GM12892 (cell line): Measurements from ENCODE around the gene COQ8B.

Source experiments
- DNase-seq: peaks from one replicate; pipeline ENCODE4 v3.0.0; 2011; ENCODE audit not compliant: insufficient read length
- FAIRE-seq: peaks from 2 replicates; lab custom pipeline; 2011; peaks lifted over from hg19 to GRCh38; lab: Jason Lieb, UNC
- POLR2A ChIP-seq: IDR thresholded peaks from 2 replicates; pipeline ENCODE4 v1.6.1; 2011; ENCODE audit warnings: low read depth, low read length, control low read depth
- POLR2AphosphoS5 ChIP-seq: IDR thresholded peaks from 2 replicates; pipeline ENCODE4 v1.6.1; 2011; ENCODE audit warnings: low read depth, low read length, control low read depth
- TAF1 ChIP-seq: IDR thresholded peaks from 2 replicates; pipeline ENCODE4 v1.6.1; 2011; ENCODE audit warnings: low read depth, mild to moderate bottlenecking, control low read depth, low read length, borderline replicate concordance

Gene COQ8B

DNA sequence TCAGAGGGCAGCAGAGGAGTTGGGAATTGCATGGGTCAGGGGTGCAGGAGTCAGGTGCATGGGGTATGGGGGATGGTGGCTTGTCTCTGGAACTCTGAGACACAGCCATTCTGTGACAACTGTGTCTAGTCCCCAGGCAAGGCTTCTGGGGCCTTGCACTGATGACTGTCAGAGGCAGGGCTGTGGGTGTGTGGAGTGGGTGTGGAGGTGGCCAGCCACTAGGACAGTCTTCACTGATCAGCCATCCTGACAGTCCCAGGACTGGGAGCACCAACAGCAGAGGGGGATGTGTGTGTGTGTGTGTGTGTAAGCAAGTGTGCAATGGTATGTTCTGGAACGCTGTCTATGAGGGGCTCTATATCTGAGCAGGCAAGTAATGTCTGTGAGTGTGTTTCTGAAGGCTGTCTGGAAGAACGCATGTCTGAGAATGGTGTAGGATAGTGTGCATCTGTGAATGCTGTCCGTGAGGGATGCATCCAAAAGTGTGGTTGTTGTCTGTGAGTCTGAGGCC, 31.6 kb downstream of the COQ8B start:
- TF ChIP-seq POLR2A, result no peak
- TF ChIP-seq TAF1, result no peak
- no peak for TF ChIP-seq POLR2AphosphoS5
- DNase-seq (no peak), FAIRE-seq (no peak)

DNA sequence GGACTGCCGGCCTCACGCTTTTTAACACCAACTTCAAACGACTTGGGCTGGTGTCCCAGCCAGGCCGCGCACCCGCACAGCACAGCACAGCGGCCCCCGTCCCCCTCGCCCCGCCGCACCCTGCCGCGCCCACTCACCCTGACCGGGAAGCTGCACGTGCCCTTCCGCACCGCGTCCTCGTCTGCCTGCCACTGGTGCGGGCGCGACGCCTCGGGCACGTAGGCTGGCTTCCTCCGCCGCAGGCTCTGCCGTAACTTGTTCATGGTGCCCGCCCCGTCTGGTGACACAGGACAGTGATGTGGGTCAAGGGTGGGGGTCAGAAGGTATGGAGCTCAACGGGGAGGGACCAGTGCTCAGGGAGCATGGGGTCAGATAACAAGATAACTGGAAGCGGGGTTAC, 32.4 kb downstream of the COQ8B start:
- FAIRE-seq, result no peak
- TF ChIP-seq POLR2A (no peak), TAF1 (no peak), POLR2AphosphoS5 (no peak)

GRCh38 chr19:40683437-40683836, 33.2 kb downstream of the COQ8B start:
- TF ChIP-seq TAF1 (no peak), POLR2A (no peak), POLR2AphosphoS5 (no peak)
- DNase-seq (no peak), FAIRE-seq (no peak)

More for the DNA sequence above, 32.4 kb downstream of the COQ8B start:
- no peak for DNase-seq

DNA sequence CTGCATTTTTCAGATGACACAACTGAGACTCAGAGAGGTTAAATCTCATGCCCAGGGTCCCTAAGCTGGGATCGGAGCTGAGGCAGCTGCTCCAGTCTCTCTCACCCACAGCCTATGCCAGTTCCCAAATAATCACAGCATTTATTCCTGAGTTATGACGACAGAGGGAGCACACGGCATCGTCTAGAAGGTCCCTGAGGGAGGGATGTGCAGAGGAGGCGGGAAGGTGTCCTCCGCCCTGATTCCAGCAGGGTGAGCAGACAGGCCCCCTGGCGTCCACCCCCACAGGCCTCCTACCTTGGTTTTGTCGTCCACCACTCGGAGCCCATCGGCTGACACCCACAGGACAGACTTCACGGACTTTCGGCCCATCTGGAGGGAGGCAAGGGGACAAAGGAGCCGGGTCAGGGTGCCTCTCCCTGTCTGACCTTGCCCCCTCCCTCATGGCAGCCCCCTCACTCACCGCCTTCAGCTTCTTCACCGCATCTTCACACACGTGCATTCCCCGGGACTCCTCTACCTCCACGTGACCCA, 34.2 kb downstream of the COQ8B start:
- DNase-seq (no peak), FAIRE-seq (no peak)
- TF ChIP-seq POLR2A (no peak), TAF1 (no peak), POLR2AphosphoS5 (no peak)

GRCh38 chr19:40681039-40681438, 35.6 kb downstream of the COQ8B start:
- TF ChIP-seq TAF1, result no peak
- no peak for FAIRE-seq
- no peak for DNase-seq

GRCh38 chr19:40677156-40677555, 39.5 kb downstream of the COQ8B start:
- FAIRE-seq, result no peak
- TF ChIP-seq TAF1, result no peak
- TF ChIP-seq POLR2AphosphoS5, result no peak
- TF ChIP-seq POLR2A, result no peak
- DNase-seq, result no peak

DNA sequence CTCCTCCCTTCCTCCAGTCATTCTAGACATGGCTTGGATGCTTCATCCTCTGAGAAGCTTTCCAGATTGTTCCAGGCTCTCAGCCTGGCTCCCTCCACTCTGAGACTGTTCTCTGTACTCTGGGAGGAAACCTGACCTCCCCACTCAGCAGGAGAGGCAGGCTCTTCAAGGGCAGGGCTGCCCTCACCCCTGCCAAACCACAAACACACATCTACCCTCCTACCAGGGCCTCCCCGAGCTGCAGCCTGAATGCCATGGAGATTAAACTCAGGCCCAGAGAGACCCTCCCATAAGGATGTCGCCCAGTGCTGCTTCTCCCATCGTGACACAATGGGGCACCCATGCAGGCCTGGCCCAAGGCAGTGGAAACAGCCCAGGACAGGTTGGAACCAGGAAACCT, 42.4 kb downstream of the COQ8B start:
- FAIRE-seq (no peak), DNase-seq (no peak)
- TF ChIP-seq TAF1, result no peak
- no peak for TF ChIP-seq POLR2A
- TF ChIP-seq POLR2AphosphoS5, result no peak

GRCh38 chr19:40673397-40673796, 43.3 kb downstream of the COQ8B start:
- DNase-seq (no peak), FAIRE-seq (no peak)
- TF ChIP-seq POLR2AphosphoS5 (no peak), TAF1 (no peak), POLR2A (no peak)

DNA sequence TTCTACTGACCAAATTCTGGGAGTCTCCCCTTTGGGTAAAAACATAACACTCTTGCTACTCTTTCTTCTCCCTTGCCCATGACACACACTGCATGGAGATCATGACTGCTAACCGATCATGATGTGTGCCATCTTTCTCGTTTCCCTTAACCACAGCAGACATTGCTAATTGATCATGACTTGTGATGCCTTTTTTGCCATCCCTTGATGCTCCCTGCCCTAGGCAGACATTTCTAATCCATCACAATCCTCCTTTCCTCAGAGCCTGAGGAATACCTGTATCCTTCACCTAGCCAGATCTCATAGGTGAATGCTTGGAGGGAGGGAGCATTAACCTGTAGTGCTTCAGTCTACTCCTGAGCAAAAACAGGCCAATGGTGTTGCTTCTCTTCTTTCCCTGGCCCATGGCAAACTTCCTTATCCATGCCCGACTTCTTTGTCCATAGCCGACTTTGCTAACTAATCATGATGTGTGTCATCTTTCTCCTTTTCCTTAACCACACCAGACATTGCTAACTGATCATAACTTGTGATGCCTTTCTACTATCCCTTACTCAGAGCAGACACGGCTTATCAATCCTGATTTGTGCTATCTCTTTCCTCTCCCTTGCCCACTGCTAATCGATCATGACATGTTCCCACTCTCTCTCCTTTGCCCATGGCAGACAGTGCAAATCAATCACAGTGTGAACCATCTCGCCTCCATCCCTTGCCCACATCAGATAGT, 44.0 kb downstream of the COQ8B start:
- no peak for DNase-seq
- FAIRE-seq, result no peak
- TF ChIP-seq POLR2A (no peak), POLR2AphosphoS5 (no peak), TAF1 (no peak)

DNA sequence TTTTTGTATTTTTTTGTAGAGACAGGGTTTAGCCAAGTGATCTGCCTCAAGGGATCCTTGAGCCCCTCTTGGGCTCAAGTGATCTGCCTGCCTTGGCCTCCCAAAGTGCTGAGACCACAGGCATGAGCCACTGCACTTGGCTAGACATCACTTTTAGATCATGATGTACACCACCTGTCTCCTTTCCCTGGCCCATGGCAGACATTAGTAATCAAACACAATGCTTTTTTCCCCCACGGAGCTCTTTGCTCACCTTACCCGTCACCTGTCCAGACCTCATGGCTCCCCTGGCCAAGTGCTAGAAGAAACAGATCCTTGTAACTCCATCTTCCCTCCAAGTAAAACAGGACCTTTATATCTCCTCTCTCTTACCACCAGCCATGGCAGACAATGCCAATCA, 44.6 kb downstream of the COQ8B start:
- DNase-seq (no peak), FAIRE-seq (no peak)
- TF ChIP-seq TAF1, result no peak
- no peak for TF ChIP-seq POLR2AphosphoS5
- TF ChIP-seq POLR2A, result no peak

- TF ChIP-seq POLR2AphosphoS5 (no peak), TAF1 (no peak), POLR2A (no peak)
- DNase-seq, result no peak
- no peak for FAIRE-seq
Observed at GRCh38 chr19:40671404-40671803, 45.3 kb downstream of the COQ8B start.
